ENCODE data around the gene NEUROD2.

Gene NEUROD2

DNA sequence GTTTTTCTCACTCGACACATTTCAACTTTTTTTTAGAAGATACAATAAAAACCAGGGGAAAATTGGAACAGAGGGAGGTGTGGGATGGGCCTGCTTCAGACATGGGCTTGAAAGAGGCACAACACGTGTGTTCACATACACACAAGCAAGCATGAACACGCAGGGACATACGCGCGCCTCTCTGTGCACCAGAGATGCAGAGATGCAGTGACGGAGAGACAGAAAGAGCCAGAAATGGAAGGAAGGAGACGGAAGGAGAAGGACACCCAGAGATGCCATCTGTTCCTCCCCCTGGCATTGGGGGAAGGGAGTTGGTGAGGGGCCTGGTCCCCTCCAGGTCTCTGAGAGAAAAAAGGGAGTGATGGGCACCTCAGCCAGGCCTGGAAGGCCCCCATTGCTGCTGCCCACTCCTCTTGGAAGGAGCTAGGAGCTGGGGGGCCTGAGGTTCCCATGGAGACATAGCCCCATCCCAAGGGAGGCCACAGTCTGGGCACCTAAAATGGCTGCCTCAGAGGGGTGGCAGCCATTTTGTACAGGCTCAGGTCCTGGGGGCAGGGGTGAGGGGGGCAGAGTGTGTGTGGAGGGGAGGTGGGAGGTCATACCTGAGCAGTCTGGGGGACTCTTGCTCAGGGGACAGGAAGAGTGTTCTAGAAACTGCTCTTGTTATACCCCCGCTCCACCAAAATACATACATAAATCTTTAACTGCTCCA, 3.8 kb upstream of the NEUROD2 start:
- no peak overlapping the region for H3K27ac ChIP-seq (ENCODE audit: low read depth in 2 of 2, low read length in 2 of 2)
- no peak overlapping the region for H3K4me3 ChIP-seq (ENCODE audit: low read length in 2 of 2)
- H3K4me1 ChIP-seq (ENCODE audit: control insufficient read depth in 2 of 2, insufficient read depth in 2 of 2, low read length in 2 of 2): peaks cover 0 to 2% of the 10 kb centered on the region in 2 donors
- H3K36me3 ChIP-seq (ENCODE audit: control insufficient read depth in 2 of 2, insufficient read depth in 2 of 2, low read length in 2 of 2): no peaks in the 10 kb centered on the region
- H3K27me3 ChIP-seq (ENCODE audit: control insufficient read depth in 2 of 2, insufficient read depth in 2 of 2, low read length in 2 of 2): peaks cover 36 to 44% of the 10 kb centered on the region in 2 donors
- H3K9ac ChIP-seq (ENCODE audit: low read depth in 1 of 2, low read length in 2 of 2): no peak overlapping the region
- no peaks in the 10 kb centered on the region for H3K9me3 ChIP-seq (ENCODE audit: control insufficient read depth in 2 of 2, low read length in 2 of 2)

DNA sequence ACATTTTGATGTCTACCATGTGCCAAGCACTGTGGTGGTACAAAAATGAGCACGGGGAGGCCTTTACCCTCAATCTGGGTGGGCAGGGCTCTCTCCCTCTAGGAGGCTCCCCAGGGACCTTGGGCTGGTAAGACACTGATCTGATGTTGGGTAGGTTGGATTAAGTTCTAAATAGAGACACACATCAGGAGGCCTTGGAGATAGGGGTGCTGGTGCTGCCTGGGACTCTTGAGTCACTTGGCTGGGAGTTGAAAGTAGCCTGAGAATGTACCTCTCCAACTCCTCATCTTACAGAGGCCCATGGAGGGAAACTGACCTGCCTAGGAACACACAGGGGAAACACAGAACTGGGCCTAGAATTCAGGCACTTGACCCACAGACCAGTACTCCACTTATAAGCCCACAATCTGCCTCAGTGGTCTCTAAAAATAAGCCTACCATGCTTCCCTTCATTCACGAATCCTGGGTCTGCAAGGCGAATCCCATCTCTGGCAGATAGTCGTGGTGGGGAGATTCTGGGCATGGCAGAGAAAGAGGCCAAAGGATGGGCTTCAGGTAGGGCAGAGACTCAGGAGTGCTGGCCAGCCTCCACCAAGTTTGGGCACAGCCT, 1.8 kb upstream of the NEUROD2 start:
- Histone ChIP-seq H3K4me3 (ENCODE audit: low read length in 2 of 2) (no peak overlapping the region), H3K4me1 (ENCODE audit: control insufficient read depth in 2 of 2, insufficient read depth in 2 of 2, low read length in 2 of 2) (peaks cover 6 to 11% of the 10 kb centered on the region in 2 donors), H3K9ac (ENCODE audit: low read depth in 1 of 2, low read length in 2 of 2) (no peak overlapping the region), H3K36me3 (ENCODE audit: control insufficient read depth in 2 of 2, insufficient read depth in 2 of 2, low read length in 2 of 2) (no peaks in the 10 kb centered on the region), H3K27me3 (ENCODE audit: control insufficient read depth in 2 of 2, insufficient read depth in 2 of 2, low read length in 2 of 2) (peaks cover 39 to 57% of the 10 kb centered on the region in 2 donors), H3K9me3 (ENCODE audit: control insufficient read depth in 2 of 2, low read length in 2 of 2) (no peaks in the 10 kb centered on the region), H3K27ac (ENCODE audit: low read depth in 2 of 2, low read length in 2 of 2) (no peak overlapping the region)

DNA sequence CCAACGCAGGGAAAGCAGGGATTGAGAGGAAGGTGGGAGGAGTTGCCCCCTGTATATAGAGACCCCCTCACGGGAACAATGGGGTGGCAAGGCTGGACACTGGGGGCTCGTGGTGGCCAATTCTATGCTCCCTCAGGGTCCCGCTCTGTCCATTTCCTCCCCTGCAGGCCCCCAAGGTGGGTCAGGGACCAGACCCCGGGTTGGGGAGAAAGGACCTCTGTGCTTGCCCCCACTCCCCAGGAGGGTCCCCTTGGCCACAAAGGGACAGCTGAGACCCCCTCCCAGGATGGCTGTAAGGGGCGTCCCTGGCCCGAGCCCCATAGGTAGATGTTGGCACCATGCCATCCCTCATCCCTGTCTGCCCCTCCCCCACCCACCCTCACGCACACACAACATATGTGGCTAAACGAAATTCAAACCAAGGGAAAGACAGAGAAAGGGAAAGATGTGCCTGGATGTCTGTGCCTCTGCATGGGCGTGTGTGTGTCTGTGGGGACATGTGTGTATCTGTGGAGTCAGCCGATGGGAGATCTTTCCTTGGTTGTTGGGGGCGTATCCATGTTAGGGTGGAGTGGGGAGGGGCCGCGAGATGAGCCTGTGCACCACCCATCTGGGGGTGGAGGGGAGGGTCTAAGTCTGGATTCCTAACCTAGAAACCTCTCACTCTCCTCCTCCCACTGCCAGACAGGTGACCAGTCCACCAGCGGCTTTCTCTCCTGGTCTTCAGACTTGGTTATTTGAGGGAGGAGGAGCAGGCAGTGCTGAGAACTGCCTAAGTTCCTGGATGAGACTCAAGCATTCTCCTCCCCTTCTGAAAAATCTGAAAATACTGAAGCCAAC, 642 bp upstream of the NEUROD2 start:
- Histone ChIP-seq H3K27me3 (ENCODE audit: control insufficient read depth in 2 of 2, insufficient read depth in 2 of 2, low read length in 2 of 2) (peaks cover 42 to 65% of the 10 kb centered on the region in 2 donors), H3K27ac (ENCODE audit: low read depth in 2 of 2, low read length in 2 of 2) (no peak overlapping the region), H3K9me3 (ENCODE audit: control insufficient read depth in 2 of 2, low read length in 2 of 2) (no peaks in the 10 kb centered on the region), H3K4me1 (ENCODE audit: control insufficient read depth in 2 of 2, insufficient read depth in 2 of 2, low read length in 2 of 2) (peaks cover 6 to 11% of the 10 kb centered on the region in 2 donors), H3K36me3 (ENCODE audit: control insufficient read depth in 2 of 2, insufficient read depth in 2 of 2, low read length in 2 of 2) (no peaks in the 10 kb centered on the region), H3K4me3 (ENCODE audit: low read length in 2 of 2) (no peak overlapping the region), H3K9ac (ENCODE audit: low read depth in 1 of 2, low read length in 2 of 2) (no peak overlapping the region)

DNA sequence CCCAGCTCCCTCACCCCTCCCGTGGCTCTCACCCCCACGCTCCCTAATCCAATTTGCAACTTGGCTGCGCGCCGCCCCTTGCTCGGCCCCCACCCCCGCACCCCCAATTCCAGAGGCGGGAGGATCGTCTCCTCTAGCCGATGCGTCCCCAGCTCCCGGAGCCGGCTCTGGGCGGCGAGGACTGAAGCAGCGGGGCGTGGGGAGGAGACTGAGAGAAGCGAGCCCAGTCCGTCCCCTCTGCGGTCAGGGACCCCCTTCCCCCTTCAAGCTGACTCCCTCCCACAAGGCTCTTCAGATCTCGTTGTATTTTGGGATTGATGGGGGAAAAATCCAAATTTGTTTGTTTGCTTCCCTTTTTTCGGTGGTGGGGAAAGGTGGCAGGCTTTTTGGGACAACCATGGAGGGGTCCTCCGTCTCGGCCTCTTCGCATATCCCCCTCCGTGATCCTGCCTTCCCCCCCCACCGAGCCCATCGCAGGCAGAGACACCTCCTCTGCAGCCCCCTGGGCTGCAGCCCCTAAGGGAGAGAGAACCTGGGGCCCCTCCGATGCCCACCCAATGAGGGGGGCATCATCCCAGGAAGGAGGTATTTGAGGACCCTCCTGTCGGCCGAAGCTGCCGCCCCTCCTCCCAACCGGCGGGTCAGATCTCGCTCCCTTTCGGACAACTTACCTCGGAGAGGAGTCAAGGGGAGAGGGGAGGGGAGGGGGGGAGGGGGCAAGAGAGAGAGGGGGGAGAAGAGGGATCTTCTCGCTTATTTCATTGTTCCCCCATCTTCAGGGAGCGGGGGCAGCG, 466 bp downstream of the NEUROD2 start:
- H3K27ac ChIP-seq (ENCODE audit: low read depth in 2 of 2, low read length in 2 of 2): no peak overlapping the region
- H3K9ac ChIP-seq (ENCODE audit: low read depth in 1 of 2, low read length in 2 of 2): no peak overlapping the region
- H3K36me3 ChIP-seq (ENCODE audit: control insufficient read depth in 2 of 2, insufficient read depth in 2 of 2, low read length in 2 of 2): no peaks in the 10 kb centered on the region
- H3K9me3 ChIP-seq (ENCODE audit: control insufficient read depth in 2 of 2, low read length in 2 of 2): no peaks in the 10 kb centered on the region
- H3K4me3 ChIP-seq (ENCODE audit: low read length in 2 of 2): no peak overlapping the region
- peaks cover 6 to 11% of the 10 kb centered on the region in 2 donors for H3K4me1 ChIP-seq (ENCODE audit: control insufficient read depth in 2 of 2, insufficient read depth in 2 of 2, low read length in 2 of 2)
- H3K27me3 ChIP-seq (ENCODE audit: control insufficient read depth in 2 of 2, insufficient read depth in 2 of 2, low read length in 2 of 2): peaks cover 45 to 69% of the 10 kb centered on the region in 2 donors

DNA sequence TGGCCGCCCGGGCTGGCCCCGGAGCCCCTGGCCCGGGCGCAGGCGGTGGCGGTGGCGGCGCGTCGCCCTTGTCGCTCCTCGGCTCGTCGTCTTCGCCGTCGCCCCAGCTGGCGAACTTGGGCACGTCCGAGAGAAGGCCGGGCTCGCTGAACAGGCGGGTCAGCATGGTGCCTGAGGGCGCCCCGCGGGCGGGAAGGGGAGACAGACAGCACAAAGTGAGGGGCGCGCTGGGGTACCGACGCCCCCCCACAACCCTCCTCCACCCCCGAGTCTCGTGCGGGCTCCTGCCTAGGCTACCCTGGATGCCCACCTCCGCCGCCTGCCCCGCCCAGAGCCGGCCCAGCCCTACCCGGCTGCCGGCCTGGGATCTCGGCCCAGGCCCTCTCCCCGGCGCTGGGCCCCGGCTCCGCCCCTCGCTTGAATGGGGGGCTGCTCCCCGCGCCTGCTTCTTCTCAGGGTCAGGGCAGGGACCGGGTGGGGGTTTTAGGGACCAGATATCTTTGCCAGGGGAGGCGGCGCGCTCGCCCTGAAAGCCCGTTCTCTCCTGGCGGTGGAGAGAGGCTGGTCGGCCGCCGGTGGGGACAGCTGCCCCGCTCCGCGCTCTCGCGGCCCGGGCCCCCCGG, 1.2 kb downstream of the NEUROD2 start:
- Histone ChIP-seq H3K27ac (ENCODE audit: low read depth in 2 of 2, low read length in 2 of 2) (no peak overlapping the region), H3K9me3 (ENCODE audit: control insufficient read depth in 2 of 2, low read length in 2 of 2) (no peaks in the 10 kb centered on the region), H3K9ac (ENCODE audit: low read depth in 1 of 2, low read length in 2 of 2) (no peak overlapping the region), H3K36me3 (ENCODE audit: control insufficient read depth in 2 of 2, insufficient read depth in 2 of 2, low read length in 2 of 2) (no peaks in the 10 kb centered on the region), H3K4me1 (ENCODE audit: control insufficient read depth in 2 of 2, insufficient read depth in 2 of 2, low read length in 2 of 2) (peaks cover 6 to 11% of the 10 kb centered on the region in 2 donors), H3K27me3 (ENCODE audit: control insufficient read depth in 2 of 2, insufficient read depth in 2 of 2, low read length in 2 of 2) (peaks cover 52 to 76% of the 10 kb centered on the region in 2 donors), H3K4me3 (ENCODE audit: low read length in 2 of 2) (no peak overlapping the region)

DNA sequence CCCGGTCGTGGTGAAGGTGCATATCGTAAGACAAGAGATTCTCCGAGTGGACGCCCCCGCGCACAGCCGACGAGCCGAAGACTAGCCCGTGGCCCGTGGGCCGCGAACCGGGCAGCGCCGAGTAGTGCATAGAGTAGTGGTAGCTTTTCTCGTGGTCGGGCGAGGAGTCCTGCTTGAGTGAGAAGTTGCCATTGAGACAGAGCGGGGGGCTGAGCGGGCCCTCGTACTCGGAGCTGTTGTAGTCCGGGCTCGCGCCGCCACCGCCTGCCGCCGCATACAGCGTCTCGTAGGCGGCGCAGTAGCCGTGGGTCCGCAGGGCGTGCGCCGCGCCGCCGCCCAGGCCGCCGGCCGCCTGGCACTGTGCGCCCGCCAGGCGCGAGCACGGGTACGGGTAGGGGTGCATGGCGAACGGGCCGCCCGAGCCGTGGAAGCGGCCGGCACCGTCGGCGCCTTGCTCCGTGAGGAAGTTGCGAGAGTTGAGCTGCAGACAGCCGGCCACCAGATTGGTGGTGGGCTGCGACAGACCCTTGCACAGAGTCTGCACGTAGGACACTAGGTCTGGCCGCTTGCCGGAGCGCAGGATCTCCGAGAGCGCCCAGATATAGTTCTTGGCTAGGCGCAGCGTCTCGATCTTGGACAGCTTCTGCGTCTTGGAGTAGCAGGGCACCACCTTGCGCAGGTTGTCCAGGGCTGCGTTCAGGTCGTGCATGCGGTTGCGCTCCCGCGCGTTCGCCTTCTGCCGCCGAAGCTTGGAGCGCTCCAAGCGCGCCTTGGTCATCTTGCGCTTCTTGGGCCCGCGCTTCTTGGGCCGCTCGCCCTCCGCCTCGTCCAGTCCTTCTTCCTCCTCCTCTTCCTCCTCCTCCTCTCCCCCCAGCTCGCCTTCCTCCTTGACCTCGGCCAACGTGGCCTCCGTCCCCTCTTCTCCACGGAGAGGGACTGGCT, 2.0 kb downstream of the NEUROD2 start:
- peaks cover 59 to 76% of the 10 kb centered on the region in 2 donors for H3K27me3 ChIP-seq (ENCODE audit: control insufficient read depth in 2 of 2, insufficient read depth in 2 of 2, low read length in 2 of 2)
- peaks cover 6 to 11% of the 10 kb centered on the region in 2 donors for H3K4me1 ChIP-seq (ENCODE audit: control insufficient read depth in 2 of 2, insufficient read depth in 2 of 2, low read length in 2 of 2)
- no peaks in the 10 kb centered on the region for H3K36me3 ChIP-seq (ENCODE audit: control insufficient read depth in 2 of 2, insufficient read depth in 2 of 2, low read length in 2 of 2)
- no peak overlapping the region for H3K9ac ChIP-seq (ENCODE audit: low read depth in 1 of 2, low read length in 2 of 2)
- no peak overlapping the region for H3K27ac ChIP-seq (ENCODE audit: low read depth in 2 of 2, low read length in 2 of 2)
- no peak overlapping the region for H3K4me3 ChIP-seq (ENCODE audit: low read length in 2 of 2)
- no peaks in the 10 kb centered on the region for H3K9me3 ChIP-seq (ENCODE audit: control insufficient read depth in 2 of 2, low read length in 2 of 2)

DNA sequence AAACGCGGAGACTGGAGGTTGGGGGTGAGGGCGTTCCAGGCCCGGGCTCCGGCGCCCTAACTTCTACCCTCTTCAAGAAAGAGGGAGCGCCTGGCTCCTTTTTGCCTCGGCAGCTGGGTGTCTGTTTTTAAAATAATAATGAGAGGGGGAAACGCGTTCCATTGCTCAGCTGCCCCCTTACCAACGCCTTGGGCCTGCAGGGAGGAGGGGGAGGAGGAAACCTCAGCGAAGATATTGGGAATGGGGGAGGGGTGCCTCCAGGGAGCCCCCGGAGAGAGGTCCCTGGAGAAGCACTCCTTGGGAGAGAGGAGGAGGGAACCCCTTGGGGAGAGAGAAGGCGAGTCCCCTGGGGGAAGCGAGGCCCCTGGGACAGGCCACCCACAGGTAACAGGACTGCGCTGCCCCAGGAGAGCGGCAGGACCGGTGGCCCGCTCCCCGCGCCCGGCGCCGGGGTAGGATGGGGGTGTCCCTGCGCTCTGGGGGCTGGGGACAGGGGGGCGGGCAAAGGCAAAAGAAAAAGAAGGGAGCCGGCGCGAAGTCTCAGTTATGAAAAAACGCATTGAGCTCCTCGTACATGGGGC, 2.7 kb downstream of the NEUROD2 start:
- no peak overlapping the region for H3K9ac ChIP-seq (ENCODE audit: low read depth in 1 of 2, low read length in 2 of 2)
- no peaks in the 10 kb centered on the region for H3K36me3 ChIP-seq (ENCODE audit: control insufficient read depth in 2 of 2, insufficient read depth in 2 of 2, low read length in 2 of 2)
- peaks cover 67 to 83% of the 10 kb centered on the region in 2 donors for H3K27me3 ChIP-seq (ENCODE audit: control insufficient read depth in 2 of 2, insufficient read depth in 2 of 2, low read length in 2 of 2)
- H3K4me1 ChIP-seq (ENCODE audit: control insufficient read depth in 2 of 2, insufficient read depth in 2 of 2, low read length in 2 of 2): peaks cover 6 to 11% of the 10 kb centered on the region in 2 donors
- H3K9me3 ChIP-seq (ENCODE audit: control insufficient read depth in 2 of 2, low read length in 2 of 2): no peaks in the 10 kb centered on the region
- no peak overlapping the region for H3K27ac ChIP-seq (ENCODE audit: low read depth in 2 of 2, low read length in 2 of 2)
- H3K4me3 ChIP-seq (ENCODE audit: low read length in 2 of 2): no peak overlapping the region

DNA sequence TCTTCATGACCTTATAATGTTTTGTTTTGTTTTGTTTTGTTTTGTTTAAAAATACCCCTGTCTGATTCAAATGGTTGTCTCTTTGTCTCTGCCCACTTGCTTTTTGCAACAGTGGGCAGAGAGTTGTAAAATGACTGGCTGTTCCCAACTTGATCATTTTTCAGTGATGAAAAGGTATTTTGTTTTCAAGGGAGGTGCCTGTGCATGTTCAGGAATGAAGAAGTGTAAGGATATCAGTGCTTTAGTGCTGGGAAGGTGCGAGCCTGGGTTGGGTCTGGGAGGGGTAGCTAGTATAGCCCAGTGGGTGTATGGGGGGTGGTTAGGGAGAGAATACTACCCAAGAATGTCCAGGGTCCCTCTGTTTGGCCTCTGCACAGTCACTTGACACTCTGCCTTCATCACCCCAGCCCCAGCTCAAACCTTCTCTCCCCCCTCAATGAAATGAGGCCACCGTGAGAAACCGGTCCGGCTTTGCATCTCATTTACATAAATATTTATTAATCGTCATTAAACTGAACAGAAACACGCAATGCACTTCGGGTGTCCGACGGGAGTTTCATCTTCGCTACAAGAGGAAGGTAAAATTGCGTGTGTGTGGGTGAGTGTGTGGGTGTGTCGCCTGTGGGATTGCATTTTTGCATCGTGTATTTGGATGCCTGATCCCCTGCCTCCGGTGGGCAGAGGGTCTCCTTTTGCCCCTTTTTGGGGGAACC, 4.3 kb downstream of the NEUROD2 start:
- no peaks in the 10 kb centered on the region for H3K9me3 ChIP-seq (ENCODE audit: control insufficient read depth in 2 of 2, low read length in 2 of 2)
- H3K4me1 ChIP-seq (ENCODE audit: control insufficient read depth in 2 of 2, insufficient read depth in 2 of 2, low read length in 2 of 2): peaks cover 6 to 11% of the 10 kb centered on the region in 2 donors
- H3K27me3 ChIP-seq (ENCODE audit: control insufficient read depth in 2 of 2, insufficient read depth in 2 of 2, low read length in 2 of 2): peaks cover 73 to 85% of the 10 kb centered on the region in 2 donors
- no peak overlapping the region for H3K9ac ChIP-seq (ENCODE audit: low read depth in 1 of 2, low read length in 2 of 2)
- no peak overlapping the region for H3K27ac ChIP-seq (ENCODE audit: low read depth in 2 of 2, low read length in 2 of 2)
- no peak overlapping the region for H3K4me3 ChIP-seq (ENCODE audit: low read length in 2 of 2)
- H3K36me3 ChIP-seq (ENCODE audit: control insufficient read depth in 2 of 2, insufficient read depth in 2 of 2, low read length in 2 of 2): no peaks in the 10 kb centered on the region
